ENCODE measurements around the gene ID3.

DNA sequence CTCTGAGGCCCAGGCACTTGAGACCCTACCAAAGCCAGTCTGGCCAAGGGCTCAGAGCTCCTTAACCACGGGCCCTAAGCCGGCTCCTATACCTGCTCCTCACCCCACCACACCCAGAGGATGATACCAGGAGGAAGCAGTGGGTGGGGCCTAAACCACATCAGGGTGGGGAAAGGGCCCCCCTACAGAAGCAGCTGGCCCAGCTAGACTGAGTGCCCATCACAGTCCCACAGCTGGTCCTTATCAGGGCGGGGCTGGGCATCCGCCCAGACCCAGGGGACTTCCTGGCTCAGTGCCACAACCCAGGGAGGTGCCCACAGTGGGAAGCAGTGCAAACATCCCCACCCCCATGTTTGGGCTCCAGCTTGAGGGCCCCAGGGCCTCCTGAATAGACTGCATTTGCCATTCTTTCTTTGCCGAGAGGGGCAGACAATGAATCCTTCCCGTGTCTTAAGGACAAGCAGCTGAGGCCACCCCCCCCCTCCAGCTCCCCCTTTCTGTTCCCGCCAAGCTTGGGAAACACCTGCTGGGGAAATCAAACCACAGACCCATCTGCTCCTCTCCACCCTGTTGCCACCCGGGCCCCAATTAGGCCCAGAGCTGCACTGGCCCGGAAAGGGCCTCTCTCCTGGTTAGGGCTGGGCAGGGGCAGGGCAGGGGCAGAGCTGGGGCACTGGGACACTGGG, 34.4 kb downstream of the ID3 start:
- TF ChIP-seq, protein P1, sequence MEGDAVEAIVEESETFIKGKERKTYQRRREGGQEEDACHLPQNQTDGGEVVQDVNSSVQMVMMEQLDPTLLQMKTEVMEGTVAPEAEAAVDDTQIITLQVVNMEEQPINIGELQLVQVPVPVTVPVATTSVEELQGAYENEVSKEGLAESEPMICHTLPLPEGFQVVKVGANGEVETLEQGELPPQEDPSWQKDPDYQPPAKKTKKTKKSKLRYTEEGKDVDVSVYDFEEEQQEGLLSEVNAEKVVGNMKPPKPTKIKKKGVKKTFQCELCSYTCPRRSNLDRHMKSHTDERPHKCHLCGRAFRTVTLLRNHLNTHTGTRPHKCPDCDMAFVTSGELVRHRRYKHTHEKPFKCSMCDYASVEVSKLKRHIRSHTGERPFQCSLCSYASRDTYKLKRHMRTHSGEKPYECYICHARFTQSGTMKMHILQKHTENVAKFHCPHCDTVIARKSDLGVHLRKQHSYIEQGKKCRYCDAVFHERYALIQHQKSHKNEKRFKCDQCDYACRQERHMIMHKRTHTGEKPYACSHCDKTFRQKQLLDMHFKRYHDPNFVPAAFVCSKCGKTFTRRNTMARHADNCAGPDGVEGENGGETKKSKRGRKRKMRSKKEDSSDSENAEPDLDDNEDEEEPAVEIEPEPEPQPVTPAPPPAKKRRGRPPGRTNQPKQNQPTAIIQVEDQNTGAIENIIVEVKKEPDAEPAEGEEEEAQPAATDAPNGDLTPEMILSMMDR (IDR thresholded peaks at IDR 0.05; ENCODE audit: low read depth, low read length, poor library complexity, severe bottlenecking), result no peak
- no peak for TF ChIP-seq EZH2phosphoT487 (IDR thresholded peaks at IDR 0.05; ENCODE audit: borderline replicate concordance, low read length)
